ENCODE data around the gene ZBTB18.

DNA sequence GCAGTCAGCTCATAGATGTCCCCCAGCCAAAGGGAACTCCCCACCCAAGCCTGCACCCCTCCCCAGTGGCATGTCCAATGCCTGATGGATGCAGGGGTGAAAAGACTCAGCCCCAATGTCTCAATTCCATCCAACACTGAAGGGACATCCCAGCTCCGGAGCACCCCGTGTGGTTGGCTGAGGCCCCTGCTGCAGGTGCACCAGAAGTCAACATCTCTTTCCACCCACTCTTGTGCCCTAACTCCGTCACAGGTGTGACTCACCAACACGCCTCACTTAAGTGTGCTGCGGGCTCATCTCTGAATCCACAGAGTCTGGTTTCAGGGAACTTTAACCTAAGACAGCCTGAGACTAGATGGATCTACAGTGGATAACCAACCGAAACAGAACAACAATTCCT lies 40.9 kb upstream of the ZBTB18 start:
- TF ChIP-seq, protein P1, sequence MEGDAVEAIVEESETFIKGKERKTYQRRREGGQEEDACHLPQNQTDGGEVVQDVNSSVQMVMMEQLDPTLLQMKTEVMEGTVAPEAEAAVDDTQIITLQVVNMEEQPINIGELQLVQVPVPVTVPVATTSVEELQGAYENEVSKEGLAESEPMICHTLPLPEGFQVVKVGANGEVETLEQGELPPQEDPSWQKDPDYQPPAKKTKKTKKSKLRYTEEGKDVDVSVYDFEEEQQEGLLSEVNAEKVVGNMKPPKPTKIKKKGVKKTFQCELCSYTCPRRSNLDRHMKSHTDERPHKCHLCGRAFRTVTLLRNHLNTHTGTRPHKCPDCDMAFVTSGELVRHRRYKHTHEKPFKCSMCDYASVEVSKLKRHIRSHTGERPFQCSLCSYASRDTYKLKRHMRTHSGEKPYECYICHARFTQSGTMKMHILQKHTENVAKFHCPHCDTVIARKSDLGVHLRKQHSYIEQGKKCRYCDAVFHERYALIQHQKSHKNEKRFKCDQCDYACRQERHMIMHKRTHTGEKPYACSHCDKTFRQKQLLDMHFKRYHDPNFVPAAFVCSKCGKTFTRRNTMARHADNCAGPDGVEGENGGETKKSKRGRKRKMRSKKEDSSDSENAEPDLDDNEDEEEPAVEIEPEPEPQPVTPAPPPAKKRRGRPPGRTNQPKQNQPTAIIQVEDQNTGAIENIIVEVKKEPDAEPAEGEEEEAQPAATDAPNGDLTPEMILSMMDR (IDR thresholded peaks at IDR 0.05) = no peak
- TF ChIP-seq POLR2A (IDR thresholded peaks at IDR 0.05) (no peak), POLR2AphosphoS5 (IDR thresholded peaks at IDR 0.05) (no peak)

Measured in upper lobe of left lung (tissue), 4 donors.